HG03457 (cell line): ENCODE data around the gene CD68.

Source experiments
- ATAC-seq: cut with Tn5 transposase; IDR thresholded peaks from one replicate; pipeline ENCODE4 v1.9.1; 2021; ENCODE audit warnings: moderate number of reproducible peaks; ENCODE audit not compliant: unreplicated experiment

CD68 gene

GRCh38 chr17:7558544-7559319, 20.7 kb upstream of the CD68 start, which contains the start of gene TNFSF13:
TNFSF13 (plus strand) TSS chr17:7558750; CDS start chr17:7559040, 290 bp downstream.
- ATAC-seq: no peak

- no peak for ATAC-seq
Observed at GRCh38 chr17:7559320-7560171, 19.9 kb upstream of the CD68 start.

DNA sequence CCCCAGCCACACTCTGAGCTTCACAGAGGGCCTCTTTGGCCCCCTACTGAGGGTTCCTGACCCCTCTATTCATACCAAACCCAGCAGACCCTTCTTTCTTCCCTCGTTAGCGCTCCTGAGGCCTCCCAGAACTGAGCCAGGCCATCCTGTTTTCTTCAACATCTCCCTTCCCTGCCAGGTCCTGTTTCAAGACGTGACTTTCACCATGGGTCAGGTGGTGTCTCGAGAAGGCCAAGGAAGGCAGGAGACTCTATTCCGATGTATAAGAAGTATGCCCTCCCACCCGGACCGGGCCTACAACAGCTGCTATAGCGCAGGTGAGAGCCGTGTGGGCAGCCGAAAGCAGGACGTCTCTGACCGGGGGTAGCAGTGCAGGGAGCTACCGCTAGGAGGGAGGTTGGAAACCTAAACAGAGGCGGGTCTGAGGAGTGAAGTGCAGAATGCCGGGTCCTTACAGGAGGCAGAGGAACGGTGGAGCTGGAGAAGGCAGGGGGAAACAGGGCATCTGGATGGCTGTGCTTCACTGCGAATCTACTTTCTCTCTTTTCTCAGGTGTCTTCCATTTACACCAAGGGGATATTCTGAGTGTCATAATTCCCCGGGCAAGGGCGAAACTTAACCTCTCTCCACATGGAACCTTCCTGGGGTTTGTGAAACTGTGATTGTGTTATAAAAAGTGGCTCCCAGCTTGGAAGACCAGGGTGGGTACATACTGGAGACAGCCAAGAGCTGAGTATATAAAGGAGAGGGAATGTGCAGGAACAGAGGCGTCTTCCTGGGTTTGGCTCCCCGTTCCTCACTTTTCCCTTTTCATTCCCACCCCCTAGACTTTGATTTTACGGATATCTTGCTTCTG, 19.0 kb upstream of the CD68 start:
- no peak for ATAC-seq

- no peak for ATAC-seq
Observed at GRCh38 chr17:7561028-7561575, 18.3 kb upstream of the CD68 start.

DNA sequence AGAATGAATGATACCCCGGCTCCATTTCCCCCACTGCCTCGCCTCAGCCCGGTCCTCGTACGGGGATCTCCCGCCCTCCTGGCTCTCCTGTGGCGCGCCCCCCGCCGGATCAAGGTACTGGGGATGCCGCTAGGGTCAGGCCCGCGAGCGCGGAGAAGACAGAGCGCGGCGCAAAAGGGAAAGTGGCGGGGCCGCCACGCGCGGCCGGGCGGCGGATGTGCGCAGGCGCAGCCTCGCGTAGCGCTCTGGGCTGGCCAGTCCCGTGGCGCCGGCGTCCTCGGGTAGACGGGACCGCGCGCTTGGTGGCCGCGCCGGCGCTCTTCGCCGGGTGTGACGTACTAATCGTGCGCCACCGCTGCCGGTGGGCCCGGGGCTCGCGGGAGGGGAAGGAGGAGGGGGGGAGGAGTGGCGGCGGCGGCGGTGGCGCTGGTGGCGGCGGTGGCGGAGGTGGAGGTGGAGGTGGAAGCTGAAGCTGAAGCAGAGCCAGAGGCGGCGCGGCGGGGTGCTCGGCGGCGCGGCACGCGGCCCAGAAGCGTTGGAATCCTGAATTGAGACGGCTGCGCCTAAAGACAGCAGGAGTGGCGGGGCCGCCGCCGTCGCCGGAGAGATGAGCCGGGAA, 17.7 kb upstream of the CD68 start, which contains the start of gene SENP3:
Gene SENP3, plus strand, starts transcription at position 331 of the 619 bp plus-strand sequence. CDS start 1,158 bp downstream, outside the sequence.
- ATAC-seq: peak; percentile 31

DNA sequence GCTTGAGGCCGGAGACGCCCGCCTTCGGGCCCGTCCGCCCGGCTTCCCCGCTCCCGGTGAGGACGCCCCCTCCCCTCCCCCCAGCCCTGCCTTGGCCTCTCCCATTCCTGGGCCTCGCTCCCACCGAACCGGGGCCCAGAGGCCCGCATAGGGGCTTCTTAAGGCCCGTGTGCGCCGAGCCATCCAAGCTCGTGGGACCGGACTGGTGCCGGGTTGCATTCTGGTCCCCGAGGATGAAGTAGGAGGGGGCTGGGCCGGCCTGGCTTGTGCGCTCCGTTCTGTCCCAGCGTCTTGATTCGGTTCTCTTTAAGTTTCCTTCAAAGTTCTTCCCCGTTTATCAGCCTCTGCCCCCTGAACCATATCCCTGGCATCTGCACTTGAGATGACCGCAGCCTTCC, 17.2 kb upstream of the CD68 start:
- no peak for ATAC-seq

DNA sequence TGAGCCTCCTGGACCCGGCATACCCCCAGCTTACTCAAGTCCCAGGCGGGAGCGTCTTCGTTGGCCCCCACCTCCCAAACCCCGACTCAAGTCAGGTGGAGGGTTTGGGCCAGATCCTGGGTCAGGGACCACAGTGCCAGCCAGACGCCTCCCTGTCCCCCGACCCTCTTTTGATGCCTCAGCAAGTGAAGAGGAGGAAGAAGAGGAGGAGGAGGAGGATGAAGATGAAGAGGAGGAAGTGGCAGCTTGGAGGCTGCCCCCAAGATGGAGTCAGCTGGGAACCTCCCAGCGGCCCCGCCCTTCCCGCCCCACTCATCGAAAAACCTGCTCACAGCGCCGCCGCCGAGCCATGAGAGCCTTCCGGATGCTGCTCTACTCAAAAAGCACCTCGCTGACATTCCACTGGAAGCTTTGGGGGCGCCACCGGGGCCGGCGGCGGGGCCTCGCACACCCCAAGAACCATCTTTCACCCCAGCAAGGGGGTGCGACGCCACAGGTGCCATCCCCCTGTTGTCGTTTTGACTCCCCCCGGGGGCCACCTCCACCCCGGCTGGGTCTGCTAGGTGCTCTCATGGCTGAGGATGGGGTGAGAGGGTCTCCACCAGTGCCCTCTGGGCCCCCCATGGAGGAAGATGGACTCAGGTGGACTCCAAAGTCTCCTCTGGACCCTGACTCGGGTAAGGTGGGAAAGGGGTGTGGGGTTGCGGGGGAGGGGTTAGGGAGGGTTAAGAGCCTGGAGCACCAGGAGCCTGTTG, 16.1 kb upstream of the CD68 start:
- ATAC-seq: no peak

GRCh38 chr17:7569571-7569970, 9.9 kb upstream of the CD68 start:
- ATAC-seq: no peak

DNA sequence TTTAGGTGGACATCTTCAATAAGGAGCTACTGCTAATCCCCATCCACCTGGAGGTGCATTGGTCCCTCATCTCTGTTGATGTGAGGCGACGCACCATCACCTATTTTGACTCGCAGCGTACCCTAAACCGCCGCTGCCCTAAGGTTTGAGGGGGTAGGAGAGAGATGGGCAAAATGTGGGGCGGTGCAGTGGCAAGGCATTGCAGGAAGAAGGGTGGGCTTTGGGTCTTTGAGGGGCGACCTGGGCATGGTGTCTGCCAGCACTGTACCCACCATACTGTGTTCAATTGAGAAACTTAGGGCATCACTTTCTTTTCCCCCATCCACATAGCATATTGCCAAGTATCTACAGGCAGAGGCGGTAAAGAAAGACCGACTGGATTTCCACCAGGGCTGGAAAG, 9.1 kb upstream of the CD68 start:
- ATAC-seq: no peak

DNA sequence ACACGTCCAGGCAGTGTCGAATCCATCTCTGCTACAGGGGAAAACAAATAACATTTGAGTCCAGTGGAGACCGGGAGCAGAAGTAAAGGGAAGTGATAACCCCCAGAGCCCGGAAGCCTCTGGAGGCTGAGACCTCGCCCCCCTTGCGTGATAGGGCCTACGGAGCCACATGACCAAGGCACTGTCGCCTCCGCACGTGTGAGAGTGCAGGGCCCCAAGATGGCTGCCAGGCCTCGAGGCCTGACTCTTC, 7.2 kb upstream of the CD68 start:
- ATAC-seq: peak; percentile 83

DNA sequence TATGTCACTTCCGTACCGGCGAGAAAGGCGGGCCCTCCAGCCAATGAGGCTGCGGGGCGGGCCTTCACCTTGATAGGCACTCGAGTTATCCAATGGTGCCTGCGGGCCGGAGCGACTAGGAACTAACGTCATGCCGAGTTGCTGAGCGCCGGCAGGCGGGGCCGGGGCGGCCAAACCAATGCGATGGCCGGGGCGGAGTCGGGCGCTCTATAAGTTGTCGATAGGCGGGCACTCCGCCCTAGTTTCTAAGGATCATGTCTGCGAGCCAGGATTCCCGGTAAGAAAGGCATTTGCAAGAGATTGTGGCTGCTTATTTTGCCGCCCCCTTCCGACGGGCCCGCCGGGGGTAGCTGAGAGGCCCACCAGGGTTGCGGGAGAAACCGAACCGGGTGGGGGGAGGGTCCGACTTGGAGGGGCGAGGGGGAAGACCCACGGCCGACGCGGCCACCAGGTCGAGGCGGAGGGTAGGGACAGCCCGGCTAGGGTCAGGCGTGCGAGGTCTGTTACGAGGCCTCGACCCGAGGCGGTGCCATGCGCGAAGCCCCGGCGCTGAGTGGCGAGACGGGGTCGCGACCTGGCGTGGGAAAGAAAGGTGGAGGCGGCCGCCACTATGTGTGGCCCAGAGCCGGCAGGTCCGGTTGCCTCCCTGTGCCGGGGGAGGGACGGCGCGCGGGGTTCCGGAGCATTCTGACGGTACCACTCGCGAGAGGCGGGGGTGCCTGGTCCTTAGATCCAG, 6.7 kb upstream of the CD68 start:
- no peak for ATAC-seq

DNA sequence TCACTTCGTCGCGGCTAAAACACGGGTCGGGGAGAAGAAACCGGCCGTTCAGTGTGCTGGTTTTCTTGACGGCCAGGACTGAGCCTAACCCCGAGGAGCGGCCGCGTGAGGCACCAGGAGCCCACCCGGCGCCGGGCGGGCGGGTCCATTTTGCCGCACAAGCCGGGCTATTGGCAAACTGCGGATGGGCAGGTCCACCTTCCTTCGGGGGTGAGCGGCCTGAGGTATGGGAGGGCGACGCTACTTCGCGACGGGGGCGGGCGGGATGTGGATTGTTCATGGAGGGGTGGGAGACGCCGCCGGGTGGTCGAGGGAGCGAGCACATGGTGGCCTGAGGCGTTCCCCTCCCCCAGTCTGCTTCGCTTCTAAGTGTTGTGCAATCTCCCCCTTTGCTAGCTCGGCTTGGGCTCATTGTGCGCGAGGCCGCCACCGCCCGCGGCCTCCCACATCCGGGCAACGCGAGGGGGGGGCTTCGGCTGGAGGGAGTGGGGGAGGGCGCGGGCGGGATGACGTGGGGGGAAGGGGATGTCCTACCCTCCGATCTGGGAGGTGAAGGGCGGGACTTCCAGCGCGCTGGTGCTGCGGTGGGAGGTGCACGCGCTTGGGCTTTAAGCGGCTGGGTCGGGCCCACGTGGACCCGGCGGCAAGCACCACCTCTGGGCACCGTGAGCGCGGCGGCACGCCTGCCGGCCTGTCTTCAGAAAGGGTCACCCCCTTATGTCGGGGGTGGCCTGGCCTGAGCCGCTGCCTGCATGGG, 5.9 kb upstream of the CD68 start:
- ATAC-seq: no peak

GRCh38 chr17:7574176-7574953, 5.1 kb upstream of the CD68 start:
- ATAC-seq: no peak

DNA sequence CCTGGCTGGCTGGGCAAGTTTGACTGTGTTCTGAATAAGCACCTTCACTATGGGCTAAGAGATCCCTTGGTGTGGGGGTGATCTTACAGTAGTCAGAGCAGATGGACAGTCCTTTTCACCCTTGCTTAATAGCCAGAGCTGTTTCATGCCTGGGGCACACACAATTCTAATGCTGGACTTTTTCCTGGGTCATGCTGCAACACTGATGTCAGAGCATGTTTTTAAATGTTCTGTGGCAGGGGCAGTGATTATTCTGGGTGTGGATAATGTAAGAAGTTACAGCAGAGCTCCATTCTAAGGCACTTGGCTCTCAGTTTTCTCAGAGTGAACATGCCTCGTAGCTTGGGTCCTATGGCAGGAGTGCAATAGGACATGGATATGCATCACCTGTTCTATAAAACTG, 4.0 kb upstream of the CD68 start:
- no peak for ATAC-seq

DNA sequence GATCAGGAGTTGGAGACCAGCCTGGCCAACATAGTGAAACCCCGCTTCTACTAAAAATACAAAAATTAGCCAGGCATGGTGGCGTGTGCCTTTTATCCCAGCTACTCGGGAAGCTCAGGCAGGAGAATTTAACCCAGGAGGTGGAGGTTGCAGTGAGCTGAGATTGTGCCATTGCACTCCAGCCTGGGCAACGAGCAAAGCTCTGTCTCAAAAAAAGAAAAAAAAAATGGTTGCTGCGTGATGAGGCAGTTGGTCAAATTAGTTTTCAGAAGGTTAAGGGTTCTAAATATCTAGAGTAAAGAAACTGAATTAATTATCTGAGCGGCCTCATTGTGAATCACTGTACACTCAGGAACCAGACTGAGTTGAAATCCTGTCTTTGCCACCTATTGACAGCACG, 3.5 kb upstream of the CD68 start:
- no peak for ATAC-seq

DNA sequence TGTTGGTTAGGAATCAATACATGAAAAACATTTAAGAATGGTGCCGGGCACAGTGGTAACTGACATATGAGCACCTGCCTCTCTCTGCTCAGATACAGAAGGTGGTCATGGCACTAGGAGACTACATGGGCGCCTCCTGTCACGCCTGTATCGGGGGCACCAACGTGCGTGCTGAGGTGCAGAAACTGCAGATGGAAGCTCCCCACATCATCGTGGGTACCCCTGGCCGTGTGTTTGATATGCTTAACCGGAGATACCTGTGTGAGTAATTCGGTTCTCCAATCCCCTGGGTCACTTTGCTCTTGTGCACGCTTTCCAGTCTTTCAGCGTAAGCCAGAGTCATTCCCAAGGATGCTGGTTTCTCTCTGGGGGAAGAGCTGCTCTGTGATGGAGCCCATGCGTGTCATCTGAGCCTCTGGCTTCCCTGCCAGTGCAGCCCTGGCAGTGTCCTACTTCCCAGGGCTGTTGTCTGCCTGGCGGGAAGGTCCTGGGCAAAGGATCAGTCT, 3.0 kb upstream of the CD68 start:
- ATAC-seq: no peak
